WI38 (cell line): ENCODE results near the gene ZCCHC14.

Source experiments
- H3K4me3 ChIP-seq: 2 replicates; pipeline ENCODE4 v1.5.1; 2011; ENCODE audit warnings: low read depth, mild to moderate bottlenecking, control low read depth, low read length
- TF ChIP-seq, protein P1 (sequence below): IDR thresholded peaks from 2 replicates; pipeline ENCODE4 v1.5.1; 2012; ENCODE audit warnings: low read depth, mild to moderate bottlenecking, control low read depth, low read length

The ZCCHC14 gene

DNA sequence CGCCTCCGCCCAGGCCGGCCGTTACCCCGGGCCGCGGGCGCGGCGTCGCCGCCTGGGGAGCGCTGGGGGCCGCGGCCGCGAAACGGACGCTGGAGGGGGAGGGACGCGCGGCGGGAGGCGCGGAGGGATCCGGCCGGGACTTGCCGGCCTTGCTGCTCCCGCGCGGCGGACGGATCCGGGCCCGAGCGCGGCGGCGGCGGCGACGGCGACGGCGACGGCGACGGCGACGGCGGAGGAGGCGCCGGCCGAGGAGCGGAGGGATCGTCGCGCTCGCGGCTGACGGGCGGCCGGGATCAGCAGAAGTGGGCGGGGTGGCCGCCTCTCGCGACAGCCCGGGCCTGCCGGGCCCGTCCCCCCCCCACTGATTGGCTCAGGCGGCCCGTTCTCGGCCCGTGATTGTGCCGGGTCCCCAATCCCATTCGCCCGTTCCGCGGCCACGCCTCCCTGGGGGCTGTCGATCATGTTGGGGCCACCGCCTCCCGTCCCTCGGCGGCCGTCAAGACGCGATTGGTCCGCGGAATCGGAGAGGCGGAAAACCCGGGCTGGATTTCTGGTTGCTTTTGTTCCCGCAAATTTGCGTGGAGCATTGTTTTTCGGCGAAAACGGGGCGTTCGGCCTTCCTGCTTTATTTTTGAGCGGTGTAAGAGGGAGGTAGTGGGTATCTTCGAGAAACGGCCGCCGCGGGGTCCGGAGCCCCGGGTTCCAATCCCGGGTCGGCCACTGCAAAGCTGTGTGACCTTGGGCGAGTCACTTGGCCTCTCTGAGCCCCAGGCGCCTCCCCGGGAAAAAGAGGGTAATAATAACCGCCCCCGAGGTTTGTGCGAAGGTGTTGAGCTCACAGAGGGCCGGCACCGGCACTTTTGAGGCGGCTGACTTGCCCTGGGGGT, at the start of gene ZCCHC14:
Gene ZCCHC14 (minus strand): TSS at position 304 of the 887 bp plus-strand sequence. CDS start 786 bp downstream, outside the sequence.
- TF ChIP-seq, protein P1, sequence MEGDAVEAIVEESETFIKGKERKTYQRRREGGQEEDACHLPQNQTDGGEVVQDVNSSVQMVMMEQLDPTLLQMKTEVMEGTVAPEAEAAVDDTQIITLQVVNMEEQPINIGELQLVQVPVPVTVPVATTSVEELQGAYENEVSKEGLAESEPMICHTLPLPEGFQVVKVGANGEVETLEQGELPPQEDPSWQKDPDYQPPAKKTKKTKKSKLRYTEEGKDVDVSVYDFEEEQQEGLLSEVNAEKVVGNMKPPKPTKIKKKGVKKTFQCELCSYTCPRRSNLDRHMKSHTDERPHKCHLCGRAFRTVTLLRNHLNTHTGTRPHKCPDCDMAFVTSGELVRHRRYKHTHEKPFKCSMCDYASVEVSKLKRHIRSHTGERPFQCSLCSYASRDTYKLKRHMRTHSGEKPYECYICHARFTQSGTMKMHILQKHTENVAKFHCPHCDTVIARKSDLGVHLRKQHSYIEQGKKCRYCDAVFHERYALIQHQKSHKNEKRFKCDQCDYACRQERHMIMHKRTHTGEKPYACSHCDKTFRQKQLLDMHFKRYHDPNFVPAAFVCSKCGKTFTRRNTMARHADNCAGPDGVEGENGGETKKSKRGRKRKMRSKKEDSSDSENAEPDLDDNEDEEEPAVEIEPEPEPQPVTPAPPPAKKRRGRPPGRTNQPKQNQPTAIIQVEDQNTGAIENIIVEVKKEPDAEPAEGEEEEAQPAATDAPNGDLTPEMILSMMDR = no peak
- H3K4me3 ChIP-seq = peak within 1 kb of the TSS; percentile 52

DNA sequence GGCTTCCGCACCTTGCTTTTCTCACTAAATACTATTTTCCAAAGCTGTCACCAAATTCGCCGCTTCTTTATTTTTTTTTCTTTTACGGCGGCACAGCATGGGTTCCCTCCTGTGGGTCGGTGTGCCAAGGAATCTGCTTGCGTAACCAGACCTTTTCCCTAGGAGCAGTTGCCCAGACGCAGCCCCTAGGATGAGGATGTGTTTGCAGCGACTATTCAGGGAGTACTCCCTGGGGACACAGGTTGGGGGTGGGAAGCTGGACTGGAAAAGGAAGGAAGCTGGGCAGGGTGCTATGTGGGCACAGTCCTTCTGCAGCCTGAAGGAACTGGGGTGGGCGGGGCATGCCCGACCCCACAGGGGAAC, 49.0 kb upstream of the ZCCHC14 start:
- no peak overlapping the region for H3K4me3 ChIP-seq

DNA sequence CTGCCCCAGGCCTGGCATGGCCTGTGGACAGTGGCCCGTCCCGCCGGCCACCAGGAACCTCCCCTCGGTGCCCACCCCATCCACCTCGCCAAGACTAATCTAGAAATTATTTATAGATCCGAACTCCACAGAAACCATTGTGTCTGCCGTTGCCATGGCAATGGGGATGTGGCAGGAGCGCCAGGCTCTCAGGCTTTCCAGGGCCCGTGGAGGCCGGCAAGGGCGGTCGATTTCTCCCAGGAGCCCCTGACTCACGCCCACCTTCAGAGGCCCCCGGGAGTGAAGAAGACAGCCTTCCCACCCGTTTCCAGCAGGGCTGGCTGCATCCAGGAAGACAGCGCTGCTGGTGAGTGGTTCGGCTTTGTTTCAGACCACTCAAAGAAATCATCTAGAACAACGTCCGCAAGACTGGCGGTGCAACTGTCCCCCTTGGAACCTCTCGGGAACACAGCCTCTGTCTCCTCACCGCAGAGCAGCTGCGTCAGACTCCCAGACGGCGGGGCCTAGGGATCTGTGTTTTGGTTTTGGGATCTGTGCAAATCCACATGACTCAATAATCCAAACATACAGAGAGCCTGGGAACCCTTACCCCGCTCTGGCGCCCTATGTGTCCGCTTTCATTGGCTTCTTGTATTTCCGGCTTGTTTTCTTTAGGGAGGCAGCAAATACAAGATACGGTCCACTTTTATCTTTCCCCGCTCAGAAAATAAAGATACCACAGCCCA, 48.5 kb upstream of the ZCCHC14 start:
- H3K4me3 ChIP-seq = no peak overlapping the region
- TF ChIP-seq, protein P1 = no peak

More for the DNA sequence above, 49.0 kb upstream of the ZCCHC14 start:
- TF ChIP-seq, protein P1 = no peak

DNA sequence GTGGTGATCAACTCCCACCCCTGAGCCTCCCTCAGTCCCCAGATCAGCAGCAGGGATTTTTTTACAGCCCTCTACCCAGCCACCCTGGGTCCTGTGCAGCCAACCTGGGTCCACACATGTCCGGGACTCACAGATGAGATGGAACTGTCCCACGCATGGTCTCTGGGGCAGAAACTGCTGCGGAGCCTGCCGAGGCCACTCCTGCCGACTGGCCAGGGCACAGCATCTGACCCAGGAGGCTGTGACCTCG, 48.0 kb upstream of the ZCCHC14 start:
- TF ChIP-seq, protein P1 = no peak
- no peak overlapping the region for H3K4me3 ChIP-seq

DNA sequence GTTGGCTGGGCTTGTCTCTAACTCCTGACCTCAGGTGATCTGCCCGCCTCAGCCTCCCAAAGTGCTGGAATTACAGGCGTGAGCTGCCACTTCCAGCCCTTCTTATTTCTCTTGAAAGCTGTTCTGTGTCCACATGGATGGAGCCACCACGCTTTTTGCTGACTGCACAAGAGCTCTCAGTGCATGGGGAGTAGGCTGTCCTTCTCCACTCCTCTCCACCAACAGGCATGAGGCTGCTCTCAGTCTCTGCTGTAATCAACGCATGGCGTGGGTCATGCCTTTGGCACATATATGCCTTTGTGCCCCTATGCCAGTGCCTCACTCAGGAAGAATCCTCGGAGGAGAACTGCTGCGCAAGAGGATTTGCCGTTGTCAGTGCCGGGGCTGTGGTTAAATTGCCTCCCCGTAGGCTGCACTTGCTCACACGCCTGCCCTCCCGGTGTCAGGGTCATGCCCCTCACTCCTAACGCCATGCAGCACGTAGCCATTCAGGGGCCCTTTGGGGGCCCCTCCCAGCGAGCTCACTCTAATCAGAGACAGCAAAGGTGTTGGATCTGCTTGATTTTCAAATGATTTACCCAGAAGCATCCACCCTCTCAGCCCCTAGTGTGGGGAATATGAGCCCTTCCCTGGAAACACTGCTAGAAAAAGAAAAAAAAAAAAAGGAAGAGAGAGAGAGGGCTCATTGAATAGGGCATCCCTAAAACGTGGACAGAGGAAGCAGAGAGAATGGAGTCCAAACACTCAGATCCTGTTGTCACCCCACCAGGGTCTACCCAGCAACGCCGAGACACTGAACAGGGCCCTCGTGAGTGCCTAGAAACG, 47.5 kb upstream of the ZCCHC14 start:
- TF ChIP-seq, protein P1 = no peak
- no peak overlapping the region for H3K4me3 ChIP-seq

DNA sequence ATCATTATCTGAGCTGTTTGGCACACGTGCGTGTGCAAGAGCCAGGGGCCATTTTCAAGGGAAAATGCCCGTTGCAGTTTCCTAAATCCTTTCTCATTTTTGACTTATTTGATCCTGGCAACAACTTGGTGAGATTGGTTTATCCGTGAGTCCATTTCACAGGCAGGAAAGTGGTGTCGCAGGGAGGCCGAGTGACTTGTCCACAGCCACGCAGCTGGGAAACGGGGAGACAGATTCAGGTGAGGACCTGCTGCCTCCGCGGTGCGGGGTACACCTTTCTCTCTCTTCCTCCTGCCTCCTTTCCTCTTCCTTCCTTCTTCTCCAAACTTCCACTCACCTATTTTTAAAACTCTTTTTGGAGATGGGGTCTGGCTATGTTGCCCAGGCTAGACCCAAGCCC, 46.3 kb upstream of the ZCCHC14 start:
- H3K4me3 ChIP-seq = no peak overlapping the region
- TF ChIP-seq, protein P1 = no peak
